Cardiac atrium fibroblast (primary cell): ENCODE data around the gene PLEKHA8. TPM values are rescaled to one million over a fixed set of nuclear protein-coding genes. Genes with fewer than 3 reads are reported as not detected.

ENCODE experiments used
- total RNA-seq: library from RNA; depleted of rRNA; stranded (reverse); fragments of >200 nt; gene quantifications from 2 replicates; pipeline ENCODE4 v1.2.3, GENCODE V29; 2015

PLEKHA8 gene, protein sequence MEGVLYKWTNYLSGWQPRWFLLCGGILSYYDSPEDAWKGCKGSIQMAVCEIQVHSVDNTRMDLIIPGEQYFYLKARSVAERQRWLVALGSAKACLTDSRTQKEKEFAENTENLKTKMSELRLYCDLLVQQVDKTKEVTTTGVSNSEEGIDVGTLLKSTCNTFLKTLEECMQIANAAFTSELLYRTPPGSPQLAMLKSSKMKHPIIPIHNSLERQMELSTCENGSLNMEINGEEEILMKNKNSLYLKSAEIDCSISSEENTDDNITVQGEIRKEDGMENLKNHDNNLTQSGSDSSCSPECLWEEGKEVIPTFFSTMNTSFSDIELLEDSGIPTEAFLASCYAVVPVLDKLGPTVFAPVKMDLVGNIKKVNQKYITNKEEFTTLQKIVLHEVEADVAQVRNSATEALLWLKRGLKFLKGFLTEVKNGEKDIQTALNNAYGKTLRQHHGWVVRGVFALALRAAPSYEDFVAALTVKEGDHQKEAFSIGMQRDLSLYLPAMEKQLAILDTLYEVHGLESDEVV
- 5.6 and 7.1 TPM in 2 replicates for total RNA-seq

DNA sequence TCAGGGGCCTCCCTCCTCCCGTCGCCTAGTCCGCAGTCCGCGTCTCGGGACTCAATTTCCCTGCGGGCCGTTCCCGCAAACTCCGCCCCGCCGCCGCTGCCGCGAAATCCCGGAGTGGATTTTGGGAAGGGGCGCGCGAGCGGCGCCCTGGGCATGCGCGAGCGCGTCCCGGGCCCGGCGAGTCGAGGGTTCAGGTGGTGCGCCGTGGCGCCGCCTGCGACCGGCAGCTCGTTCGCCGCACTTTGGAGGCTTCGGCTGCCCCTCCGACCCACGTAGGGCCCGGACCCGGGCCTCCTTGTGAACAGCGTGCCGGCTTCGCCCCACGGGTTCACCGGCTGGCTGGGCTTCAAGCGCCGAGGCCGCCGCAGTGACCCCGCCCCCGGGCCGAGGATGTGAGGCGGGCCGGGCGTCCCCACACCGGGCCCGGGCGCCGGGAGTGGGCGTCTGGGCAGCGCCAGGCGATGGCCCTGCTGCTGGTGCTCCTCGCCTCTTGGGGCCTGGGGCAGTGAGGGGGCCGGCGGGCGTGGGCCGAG, at the start of gene PLEKHA8:
PLEKHA8 (plus strand) TSS at position 197 of the 533 bp plus-strand sequence. CDS start 351 bp downstream, outside the sequence.

DNA sequence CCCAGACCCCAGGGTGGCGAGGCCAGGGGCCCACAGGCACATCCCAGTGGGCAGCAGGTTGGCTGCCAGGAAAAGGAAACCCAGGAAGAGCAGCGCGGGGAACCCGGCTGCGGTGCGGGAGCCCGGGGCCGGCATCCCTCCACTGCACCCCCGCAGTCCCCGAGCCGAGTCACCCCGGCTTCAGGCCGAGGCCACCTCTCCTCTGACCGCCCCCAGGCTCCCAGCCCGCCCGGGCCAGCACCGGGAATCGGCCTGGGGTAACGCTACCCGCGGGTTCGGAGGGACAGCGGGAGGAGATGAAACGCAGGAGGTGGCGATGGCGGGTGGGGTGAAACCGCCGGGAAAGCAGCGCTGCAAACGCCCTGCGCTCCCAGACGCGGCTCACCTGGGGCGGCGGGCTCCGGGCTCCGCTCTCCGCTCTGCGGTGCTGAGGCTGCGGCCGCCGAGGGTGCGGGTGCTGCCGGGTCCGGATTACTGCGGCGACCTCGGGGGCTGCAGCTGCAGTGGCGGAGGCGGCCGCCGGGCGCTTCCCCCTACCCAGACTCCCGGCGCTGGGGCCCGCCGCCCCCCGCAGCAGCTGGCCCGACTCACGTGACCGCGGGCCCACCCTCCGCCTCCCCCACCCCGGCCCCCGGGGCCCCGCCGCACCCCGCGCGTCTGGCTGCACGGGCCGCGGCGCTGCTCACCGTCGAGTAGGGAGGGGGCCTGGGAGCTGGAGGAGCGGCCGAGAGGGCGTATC, 38.8 kb upstream of the PLEKHA8 start, which contains the start of gene SCRN1:
SCRN1 (minus strand) TSS at position 545 of the 739 bp plus-strand sequence. CDS start 20,734 bp downstream, outside the sequence.

DNA sequence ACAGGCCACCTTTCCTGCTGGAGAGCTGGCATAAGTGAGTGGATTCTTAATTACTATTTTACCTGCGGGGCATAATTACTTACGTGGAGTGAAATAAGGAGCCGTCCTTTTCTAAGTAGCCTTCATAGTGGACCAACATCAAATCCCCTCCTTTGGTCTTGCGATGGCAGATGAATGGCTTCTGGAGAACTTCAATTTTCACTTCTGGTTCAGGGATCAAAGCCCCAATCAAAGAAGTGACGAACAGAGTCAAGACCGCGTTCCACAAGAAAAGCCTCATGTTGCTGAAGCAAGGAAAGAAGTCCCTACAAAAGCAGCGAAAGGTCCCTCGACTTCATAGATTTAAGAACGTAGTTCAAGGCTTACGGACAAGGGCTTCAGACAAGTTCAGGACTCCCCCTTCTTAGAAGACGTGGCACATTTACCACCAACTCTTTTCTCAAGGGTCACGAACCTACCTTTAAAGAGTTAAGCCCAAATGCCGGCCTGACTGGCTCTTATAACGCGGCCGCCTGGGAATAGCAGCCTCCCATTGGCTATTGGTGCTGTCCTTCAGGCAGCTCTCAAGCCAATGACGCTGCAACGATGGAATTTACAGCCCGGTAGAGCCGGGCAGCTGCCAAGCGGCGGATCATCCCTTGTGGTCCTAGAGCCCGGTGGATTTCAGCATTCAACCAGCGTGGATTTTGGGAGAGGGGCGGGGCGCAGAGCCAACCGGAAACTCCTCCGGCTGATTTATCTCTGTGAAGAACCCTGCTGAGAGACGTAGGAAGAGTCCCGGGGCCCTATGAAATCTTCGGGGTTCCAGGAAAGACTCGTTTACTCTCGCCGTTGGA, 1.8 kb upstream of the PLEKHA8 start, which contains the start of gene FKBP14:
FKBP14 (minus strand) TSS at position 474 of the 836 bp plus-strand sequence; CDS start at position 280, 194 bp downstream.

DNA sequence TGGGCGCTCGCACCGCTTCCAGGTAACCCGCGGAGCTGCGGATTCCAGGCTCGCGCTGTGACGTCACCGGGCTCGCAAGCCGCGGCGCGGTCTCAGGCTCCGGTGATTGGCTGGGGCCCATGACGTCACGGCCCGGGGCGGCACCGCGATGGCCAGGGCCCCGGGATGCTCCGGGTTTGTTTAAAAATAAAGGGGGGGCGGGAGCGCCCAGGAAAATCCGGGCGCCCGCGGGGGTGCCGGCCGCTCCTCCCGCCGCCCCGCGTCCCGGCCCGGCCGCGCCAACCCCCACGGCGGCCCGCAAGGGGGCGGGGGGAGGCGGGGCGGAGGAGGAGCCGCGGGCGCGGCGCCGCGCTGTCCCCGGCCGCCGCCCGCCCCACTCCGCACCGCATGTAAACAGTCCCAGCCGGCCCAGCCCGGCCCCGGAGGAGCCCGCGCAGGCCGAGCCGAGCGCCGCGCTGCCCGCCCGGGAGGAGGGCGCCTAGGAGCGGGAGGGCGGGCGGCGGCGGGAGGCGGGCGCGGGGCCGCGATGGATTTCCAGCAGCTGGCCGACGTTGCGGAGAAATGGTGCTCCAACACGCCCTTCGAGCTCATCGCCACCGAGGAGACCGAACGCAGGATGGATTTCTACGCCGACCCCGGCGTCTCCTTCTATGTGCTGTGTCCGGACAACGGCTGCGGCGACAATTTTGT, 106.5 kb downstream of the PLEKHA8 start, which contains the start of gene MTURN:
MTURN (plus strand) TSS at position 376 of the 690 bp plus-strand sequence; CDS start at position 527, 151 bp downstream.

Other genes starting within 250 kb of the PLEKHA8 start
- gene WIPF3, start 221.9 kb upstream of the PLEKHA8 start, total RNA-seq, result not detected in 2 replicates
- 66.1 and 66.3 TPM in 2 replicates for gene SCRN1, start 38.6 kb upstream of the PLEKHA8 start, total RNA-seq
- gene FKBP14, start 1.7 kb upstream of the PLEKHA8 start, total RNA-seq, result 31.2 and 38.4 TPM in 2 replicates
- 17.3 and 18.3 TPM in 2 replicates for gene MTURN, start 106.6 kb downstream of the PLEKHA8 start, total RNA-seq